Amniotic epithelial cell (primary cell): ENCODE data around the gene ARHGAP11A.

Experiments used
- DNase-seq: peaks from one replicate; pipeline ENCODE4 v3.0.0-alpha.2; 2010; ENCODE audit warnings: low read depth

The ARHGAP11A gene

DNA sequence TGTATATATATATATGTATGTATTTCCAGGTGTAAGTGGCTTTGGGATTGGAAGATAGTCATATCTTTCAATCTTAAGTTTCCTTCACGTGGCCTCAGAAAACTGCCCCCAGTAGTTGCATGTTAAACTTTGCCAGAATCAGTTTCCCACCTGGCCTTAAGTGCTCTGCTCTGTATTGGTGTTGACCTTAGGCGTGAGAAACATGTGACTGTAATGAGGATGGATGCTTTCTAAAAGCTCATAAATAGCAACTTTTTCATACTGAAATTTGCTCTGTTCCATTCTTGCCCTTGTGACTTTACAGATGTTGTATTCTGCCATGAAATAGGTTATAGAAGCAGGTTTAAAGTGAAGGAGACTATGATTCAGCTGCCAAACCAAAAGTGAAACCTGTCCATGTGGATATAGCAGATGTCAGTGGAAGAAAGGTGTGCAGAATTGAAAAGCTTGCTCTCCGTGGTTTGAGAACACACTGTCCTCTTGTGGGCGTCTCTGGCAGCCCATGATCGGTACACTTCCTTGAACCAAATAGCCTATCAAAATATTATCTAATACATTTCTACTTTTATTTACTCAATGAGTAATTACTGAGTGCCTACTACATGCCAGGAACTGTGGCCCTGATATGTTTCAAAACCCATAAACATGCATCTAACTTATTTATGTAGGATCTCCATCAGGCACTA lies 42.0 kb downstream of the ARHGAP11A start:
- no peak for DNase-seq

DNA sequence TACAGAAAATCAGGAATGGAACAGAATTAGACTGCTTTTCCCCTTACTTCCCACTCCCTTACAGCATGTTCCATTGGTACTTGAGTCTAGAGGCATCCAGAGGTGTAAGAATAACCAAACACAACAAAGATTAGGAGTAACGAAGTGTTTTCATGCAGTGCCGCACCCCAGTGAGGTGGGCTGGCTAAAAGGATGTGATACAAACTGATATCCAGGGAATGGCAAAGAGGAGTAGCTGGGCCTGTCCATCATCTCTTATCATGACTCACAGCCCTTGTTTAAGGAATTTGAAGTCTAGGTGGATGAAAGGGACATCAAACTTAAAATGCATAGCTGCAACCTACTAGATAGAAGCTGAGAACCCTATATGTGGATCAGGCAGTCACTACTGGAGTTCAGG lies 42.6 kb downstream of the ARHGAP11A start:
- DNase-seq = no peak

DNA sequence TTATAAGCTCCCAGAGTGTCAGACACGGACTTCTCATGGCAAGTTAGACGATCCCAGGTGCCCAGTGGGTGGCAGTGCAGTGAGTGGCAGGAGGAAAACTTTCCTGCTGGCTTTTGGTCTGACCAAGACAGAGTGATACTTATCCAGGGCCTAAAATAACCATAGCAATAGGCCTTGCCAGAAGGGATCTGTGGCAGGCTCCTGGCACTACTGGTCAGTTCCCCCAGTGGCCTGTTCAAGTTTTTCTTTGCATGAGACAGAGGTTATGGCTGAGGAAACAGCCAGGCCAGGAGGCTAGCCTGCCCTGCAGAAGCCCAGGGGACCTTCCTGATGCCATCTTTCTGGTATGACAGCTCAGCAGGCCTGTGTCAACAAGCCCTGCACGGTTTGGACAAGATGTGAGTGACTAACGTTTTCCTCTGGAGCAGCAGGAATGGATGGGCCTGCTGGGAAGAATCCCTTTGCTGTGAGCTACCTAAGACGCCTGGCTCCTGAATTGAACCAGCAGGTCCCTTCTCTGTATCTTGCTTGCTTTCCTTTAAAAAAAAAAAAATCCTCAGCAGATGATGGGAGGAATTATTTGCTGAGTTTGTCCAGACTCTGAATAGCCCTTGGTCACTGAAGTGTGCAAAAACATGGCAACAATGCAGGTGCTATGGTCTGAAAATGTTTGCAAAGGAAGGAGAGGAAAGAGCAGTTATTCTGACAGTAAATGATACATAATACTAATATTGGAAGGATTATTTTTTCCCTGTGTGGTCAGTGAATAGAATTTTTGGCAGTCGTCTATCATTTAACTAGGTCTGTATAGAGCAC lies 44.2 kb downstream of the ARHGAP11A start:
- DNase-seq = no peak

DNA sequence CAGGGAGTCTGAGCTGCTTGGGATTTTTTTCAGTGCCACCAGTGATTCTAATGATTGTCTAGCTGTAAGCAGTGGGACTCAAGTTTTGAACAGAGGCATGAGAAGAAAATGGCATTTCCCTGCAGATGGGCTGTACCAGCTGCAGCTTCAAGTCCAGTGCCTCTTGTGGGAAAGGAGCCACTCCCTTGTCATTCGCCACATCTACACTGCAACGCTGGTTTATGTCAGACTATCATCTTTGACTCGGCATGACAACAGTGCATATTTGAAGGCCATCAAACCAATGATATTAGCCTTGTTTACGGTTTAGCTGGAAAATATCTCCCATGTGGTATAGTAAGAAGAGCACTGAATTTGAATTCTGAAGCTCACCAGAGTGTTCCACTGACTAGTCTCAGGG lies 48.4 kb downstream of the ARHGAP11A start:
- DNase-seq = no peak

DNA sequence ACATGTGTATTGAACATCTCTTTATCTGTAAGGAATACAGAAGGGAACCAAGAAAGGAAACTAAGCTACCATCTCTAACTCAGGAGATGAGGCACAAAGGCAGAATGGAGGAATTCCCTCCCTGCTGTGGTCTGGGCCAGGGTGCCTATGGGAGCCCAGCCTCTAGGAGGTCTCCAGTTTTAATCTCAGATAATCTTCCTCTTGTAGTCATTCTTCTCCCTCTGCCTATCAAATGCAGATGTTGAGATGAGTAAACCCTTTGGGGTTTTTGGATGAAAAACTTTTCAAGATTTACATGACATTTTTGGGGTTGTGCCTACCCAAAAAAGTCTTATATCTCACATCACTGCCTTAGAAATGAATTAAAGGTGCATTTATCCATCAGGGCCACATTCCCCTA lies 49.5 kb downstream of the ARHGAP11A start:
- DNase-seq = no peak

DNA sequence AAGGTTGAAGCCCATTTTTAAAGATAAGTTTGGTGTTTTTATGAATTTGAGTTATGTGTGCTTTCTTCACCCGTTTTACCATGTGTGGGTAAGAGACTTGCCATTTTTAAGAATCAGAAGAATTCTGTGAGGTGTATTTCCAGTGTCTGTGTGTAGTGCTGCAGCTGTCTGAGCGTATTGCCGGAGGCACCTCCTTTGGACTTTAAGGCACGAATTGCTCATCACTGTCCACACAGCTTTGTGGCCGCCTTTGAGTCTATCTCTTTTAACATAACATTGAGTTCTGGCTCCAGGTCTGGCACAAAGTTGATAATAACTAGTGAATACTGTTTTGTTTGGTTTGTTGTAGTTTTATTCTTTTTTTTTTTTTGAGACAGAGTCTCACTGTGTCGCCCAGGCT lies 52.0 kb downstream of the ARHGAP11A start:
- no peak for DNase-seq

DNA sequence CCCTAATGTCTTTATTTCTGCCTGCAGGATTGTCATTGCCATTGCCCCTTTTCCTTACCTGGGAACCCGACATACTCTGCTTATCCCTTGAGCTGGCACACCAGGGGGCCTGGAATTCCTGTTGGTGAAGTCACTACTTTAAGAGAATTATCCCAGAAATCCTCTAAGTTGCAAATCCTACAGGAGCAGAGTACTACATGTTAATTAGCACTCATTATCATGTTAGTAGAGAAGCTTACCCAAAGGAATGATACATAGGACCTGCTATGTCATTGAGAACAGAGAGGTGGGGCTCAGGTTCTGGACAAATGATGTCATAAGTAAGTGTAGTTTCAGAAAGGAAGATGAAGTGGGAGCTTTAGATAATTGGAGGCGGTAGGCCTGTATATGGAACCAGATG lies 53.6 kb downstream of the ARHGAP11A start:
- no peak for DNase-seq

DNA sequence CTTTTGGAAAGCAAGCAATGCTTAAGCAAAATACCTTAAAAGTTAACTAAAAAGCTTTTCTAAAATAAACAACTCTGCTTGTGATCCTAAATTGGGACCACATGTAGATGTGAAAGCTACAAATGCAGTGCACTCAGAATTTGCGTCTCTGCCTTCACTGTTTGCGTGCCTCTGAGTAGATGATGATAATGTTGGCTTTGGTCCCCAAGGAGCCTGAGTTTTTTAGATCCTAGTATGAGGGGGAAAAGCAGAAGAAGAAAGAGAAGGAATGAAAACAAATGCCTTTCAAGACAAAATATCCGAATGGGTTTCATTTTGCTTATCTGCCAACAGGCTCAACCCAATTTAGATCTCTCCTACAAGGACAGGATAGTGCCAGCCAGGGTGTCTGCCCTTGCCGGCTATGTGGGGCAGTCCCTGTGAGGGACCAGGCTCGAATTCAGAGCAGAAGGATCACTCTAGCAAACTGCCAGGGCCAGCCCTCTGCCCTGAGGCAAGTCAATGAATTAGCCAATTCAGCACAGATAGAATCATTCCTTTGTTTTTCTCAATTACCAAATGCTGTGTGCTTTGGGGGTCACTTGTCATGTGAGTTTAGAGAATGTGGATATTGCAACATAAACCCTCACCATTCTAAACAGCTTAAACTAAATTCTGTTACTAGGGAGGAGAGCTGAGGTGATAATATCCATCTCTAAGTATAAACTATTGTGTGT lies 54.8 kb downstream of the ARHGAP11A start:
- DNase-seq = no peak

DNA sequence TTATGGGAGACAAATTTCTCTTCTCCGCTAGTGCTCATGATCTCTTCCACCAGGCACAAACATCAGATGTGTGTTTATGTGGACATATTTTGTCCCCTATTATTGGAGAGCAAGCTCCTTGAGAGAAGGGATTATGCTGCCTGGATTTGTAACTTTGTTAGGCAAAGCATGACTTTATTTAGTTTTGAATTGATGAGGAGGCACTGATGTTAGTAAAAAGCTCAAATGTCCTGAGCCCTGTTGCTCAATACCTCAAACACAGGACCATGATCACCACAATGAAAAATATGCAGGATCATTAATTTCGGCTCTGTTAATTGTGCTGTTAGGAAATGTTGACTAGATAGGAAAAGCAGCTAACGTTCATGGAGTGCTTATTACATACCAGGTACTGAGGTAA lies 55.3 kb downstream of the ARHGAP11A start:
- no peak for DNase-seq

DNA sequence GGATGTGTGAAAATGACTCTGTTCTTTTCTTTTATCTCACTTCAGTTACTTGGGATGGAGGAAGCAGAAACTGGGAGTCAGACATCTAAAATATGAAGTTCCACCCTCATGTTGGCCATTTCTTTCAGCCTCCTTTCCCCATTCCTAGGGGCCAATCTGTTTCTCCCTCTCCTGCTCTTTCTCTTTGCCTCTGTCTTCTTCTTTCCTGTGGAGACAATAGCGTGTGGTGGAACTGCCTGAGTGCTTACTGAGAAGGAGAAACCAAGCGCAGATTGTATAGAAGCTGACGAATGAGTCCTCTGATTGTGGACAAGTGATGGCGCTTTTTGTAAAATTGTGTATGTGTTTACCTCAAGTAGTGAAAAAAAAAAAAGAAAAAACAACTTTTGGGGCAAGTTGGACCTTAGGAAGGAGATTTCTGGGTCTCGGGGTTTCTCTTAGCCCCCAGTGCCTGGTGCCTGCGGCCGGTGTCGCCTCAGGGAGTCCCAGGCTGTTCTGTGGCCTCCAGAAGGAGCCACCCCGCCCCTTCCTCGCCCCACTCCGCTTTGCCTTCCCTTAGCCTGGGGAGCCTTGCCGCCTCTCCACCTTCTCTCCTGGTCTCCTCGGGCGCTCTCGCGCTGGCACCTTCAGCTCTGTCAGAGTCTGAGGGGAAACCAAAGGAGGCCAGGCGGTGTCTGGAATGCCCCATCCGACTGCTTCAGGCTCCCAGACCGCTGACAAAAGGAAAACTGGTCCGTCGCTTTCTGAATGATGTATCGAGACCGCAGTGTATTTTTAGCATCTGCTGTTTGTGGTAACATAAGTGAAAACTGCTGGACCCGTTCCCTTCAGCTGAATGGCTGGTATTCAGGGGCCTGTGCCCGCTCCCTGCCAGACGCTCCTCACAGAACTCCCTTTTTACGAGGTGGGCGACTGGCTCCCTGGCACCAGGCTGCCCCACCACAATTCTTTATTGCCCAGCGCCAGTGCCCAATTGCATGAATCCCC lies 56.3 kb downstream of the ARHGAP11A start:
- DNase-seq = no peak

DNA sequence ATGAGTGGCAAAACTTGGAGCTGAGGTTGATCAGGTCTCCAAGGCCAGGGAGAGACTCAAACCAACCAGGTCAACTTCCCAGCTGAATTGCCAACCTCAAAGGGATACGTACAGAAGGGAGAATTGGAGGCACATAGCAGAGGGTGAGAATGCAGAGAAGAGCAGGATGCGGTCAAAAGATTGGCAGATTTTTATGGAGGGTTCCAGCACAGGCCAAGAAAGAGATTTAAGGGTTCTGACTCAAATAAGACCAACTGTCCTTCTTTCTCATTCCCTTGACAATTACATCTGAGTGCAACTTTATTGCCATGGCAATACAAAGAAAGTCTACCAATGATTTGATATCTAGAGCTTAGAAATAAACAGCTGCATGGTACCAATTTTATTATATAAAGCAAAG lies 59.4 kb downstream of the ARHGAP11A start:
- DNase-seq = no peak

DNA sequence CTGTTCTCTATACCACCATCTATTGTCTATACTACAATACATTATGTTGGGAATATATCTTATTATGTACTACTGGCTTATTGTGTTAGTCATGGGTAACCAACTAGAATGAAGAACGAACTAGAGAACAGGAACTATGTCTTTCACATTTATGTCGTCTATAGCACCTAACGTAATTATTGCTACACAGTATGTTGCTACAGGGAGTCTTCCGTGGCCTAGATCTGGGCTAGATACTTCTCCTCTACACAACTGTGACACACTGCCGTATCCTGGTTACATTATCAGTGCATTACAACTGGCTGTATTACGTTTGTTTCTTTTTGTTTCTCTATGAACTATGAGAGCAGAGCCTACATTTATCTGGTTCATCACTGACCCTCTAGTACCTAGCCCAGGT lies 60.2 kb downstream of the ARHGAP11A start:
- DNase-seq = no peak

DNA sequence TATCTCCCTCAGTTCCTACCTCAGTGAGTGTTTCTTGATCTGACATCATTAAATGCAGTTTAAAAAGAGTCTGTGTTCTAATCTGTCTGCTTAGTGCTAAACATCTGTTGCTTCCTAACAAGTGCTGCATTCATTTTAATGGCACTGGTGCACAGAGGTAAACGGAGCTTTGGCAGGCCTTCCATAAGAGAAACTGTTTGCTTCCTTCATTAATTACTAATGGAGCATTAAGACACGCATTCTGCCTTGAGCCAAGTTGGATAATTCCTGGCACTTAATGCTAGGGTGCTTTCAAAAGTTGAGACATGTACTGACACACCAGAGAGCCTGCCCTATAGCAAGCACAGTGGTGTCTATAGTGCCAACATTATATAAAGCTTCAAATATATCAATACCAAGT lies 60.9 kb downstream of the ARHGAP11A start:
- DNase-seq = no peak

DNA sequence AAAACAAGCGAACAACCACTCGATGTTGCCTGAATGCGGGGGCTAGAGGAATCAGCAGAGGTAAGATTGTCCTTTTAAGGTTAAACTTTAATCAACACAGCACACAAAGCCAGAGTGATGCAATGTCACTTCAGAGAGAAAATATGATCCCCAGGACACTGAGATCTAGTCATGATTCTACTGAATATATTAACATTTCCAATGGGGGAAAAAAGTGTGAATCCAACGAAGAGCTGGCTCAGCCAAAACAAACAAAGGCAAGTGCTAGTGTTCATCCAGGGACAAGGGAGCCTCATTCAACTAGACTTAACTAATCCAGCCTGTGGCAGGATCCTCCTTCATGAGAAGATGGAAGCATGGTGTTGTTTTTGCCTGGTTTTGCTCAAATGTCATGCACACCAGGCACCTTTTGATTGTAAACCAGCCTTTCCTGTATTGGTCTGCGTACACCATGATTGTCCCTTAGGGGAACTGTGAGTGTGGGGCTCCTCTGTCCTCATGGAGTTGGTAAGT lies 62.0 kb downstream of the ARHGAP11A start:
- DNase-seq = no peak

DNA sequence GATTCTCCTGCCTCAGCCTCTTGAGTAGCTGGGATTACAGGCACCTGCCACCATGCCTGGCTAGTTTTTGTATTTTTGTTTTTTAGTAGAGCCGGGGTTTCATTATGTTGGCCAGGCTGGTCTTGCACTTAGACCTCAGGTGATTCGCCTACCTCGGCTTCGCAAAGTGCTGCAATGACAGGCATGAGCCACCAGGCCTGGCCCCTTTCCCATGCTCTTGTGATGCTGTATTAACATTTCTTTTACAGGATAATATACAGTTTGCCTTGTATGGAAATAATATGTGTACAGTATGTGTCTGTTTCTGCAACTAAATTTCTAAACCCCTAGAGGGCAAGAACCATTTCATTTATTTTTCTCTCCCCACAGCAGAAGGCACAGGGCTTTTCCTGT lies 64.0 kb downstream of the ARHGAP11A start:
- DNase-seq = no peak

DNA sequence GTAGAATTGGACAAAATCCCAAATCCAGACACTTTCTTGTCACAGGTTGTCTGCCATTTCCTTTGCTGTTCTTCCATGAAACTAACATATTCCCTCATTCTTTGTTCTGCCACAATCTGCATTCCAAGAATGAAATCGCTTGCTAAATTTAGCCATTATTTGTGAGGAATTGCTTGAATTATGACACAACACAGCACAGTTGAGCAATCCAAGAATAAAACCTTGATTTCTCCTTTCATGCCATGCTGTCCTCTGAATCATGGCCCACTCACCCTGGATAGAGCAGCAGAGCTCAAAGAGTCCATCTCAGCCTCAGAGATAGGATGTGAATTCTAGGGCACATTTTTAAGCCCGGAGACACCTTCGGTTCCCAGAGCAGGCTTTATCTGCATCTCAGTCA lies 67.3 kb downstream of the ARHGAP11A start:
- peak; percentile 97 for DNase-seq

DNA sequence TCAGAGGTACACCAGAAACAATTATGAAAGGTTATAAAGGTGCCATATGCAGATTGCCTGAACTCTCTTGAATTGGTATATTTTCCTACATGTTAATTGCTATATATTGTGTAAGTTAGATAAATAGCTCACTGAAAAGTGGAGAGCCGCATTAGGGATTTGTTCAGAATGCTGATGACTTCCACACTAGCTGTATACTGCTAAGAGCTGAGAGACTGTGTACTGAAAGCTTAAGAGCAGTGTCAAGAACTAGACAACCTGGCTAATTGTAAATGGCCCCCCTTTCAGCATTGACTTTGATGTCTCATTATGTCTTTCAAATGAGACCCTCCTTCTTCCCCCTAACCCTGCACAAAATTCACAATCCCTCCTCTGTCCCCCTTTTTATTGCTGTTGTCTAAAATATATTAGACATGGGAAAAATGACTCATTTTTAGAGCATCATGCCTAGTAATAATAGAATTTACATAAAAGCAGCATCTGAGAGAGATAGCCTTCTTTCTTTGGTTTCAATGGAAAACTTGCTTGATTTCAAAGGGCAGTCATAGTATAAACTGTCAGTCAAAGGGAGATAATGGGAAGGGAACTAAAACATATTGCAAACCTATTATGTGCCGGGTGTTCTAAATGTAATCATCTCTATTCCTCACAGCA lies 67.8 kb downstream of the ARHGAP11A start:
- no peak for DNase-seq

DNA sequence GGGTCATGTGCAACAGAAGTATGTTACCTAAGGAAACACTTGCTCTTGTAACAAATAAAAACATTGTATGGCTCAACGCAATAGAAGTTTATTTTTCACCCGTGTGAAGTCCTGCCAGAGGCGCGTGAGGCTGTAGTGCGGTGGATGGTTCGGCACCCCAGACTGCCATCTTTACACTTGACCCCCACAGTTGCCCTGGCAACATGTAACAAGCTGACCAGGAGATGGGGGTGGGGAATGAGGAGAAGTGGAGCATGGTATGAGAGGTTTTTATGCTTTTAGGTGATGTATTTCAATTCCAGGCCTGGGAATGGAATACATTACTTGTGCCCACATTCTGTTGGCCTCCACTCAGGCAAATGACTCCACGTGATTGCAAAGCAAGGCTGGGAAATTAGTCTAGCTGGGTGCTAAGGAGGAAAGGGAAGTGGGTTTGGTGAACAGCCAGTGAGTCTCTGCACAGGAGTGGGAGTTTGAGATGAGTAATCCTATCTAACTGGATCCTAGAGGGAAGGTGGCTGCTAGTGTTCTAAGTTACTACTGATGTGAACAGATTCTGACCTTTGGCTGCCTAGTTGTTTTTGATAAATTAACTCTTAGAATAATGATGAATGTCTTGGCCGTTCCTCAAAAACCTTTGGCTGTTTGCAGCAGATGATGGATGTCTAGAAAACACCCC lies 68.7 kb downstream of the ARHGAP11A start:
- peak; percentile 97 for DNase-seq

DNA sequence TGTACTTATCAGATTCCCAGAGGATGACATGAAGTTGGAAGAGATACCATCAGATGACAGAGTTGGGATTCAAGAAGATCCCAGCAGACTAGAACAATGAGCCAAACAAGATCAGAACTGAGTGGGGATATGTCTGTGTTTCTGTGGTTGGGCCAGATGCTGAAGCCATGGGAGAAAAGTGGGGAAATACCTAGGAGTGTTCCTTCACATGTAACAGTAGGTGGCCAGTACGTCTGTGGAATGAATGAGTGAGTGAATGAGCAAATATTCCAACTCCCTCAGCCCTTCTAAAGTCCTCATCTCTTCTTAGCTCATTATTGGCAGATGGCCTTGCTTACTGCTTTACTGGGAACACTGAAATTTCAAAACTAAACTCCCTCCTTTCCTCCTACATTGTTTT lies 70.3 kb downstream of the ARHGAP11A start:
- DNase-seq = peak; percentile 46

DNA sequence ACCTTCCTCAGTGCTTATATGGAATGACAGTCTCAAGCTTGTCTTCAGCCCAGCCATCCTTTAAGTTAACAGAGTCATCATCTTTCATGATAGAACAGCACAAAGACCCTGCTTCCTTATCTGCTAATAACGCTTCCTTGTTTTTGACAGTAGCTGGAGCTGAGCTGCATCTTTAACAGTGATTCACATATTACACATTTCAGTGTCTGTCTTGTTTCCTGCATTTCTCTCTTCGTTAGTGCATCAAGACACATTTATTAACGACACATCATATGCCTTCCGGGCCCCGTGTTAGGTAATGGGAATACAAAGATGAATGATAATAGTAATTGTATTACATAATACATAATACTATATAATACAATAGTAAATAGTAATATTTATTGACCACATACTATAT lies 72.3 kb downstream of the ARHGAP11A start:
- peak; percentile 58 for DNase-seq
